DMS53 treated with DMSO at 0.1 percent for 48 hours (cell line): ENCODE measurements around the gene DTD1.

ENCODE experiments used
- DNase-seq: peaks from one replicate; lab custom pipeline; 2025; ENCODE audit not compliant: unreplicated experiment; lab: John Stamatoyannopoulos, UW

Gene DTD1

GRCh38 chr20:18702736-18703135, 114.9 kb downstream of the DTD1 start:
- DNase-seq = no peak

DNA sequence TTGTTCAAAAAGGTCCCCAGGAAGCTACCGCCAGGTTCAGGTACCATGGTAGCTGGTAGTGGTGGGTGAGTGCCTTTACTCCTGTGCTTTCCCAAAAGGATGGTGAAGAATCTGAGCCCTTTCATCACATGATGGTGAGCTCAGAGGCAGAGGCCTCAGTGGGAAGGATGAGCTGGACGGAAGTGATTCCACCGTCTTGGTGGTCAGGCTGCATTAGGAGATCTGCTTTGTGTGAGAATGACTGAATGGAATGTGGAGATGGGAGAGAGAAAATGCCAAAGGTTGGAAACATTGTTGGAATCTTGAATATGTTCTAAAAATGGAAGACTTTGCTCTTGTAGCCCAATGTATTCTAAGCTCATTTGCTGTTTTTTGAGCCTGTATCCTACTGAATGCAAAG, 117.6 kb downstream of the DTD1 start:
- no peak for DNase-seq

- DNase-seq = no peak
These were observed 118.1 kb downstream of the DTD1 start for GRCh38 chr20:18705910-18706309.

- no peak for DNase-seq
These were observed 124.3 kb downstream of the DTD1 start for GRCh38 chr20:18712131-18712530.

- DNase-seq = no peak
These were observed 125.0 kb downstream of the DTD1 start for GRCh38 chr20:18712882-18713281.

- DNase-seq = no peak
These were observed 127.7 kb downstream of the DTD1 start for GRCh38 chr20:18715564-18715963.

DNA sequence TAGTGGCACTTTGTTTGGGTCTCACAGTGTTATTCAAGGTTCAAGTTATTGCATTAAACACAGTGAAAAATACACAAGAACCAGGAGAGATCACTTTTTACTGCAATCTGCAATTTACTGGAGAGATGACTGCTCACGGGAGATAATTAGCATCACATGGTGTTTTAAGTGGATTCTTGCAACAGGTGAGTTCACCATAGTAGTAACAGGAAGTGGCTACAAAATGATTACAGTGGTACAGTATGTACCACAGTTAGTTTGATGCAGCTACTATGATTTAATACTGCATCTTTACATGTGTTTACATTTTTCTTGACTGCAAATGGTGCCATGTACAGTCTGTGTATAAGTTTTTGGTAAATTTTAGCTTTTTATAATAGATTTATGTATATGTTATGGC, 129.2 kb downstream of the DTD1 start:
- DNase-seq = no peak

- DNase-seq = no peak
These were observed 130.3 kb downstream of the DTD1 start for GRCh38 chr20:18718129-18718528.

GRCh38 chr20:18719426-18719825, 131.6 kb downstream of the DTD1 start:
- no peak for DNase-seq

DNA sequence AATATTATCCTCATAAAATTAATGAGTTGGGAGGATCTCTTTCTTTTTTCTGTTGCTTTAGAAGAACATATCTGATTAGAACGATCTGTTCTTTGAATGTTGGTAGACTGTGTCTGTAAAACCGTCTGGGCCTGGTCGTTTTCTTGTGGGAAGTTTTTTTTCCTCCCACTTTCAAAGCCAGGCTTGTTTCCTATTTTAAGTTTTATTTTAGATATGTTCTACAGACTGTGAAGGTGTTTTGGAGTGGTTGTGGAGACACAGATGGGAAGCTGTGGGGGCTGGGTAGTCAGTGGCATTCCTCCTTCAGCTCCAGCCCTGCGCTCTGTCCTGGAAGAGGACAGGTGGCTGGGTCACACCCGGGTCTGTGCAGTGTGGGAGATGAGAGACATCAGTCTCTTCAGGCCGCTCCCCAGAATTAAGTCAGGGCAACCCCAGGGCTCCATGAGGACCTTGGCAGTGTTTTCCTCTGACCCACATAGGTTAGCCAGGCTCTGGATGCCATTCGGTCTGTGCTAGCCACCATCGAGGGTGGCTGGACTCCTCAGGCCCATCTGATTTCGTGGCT, 133.8 kb downstream of the DTD1 start:
- DNase-seq = no peak

- no peak for DNase-seq
These were observed 134.5 kb downstream of the DTD1 start for GRCh38 chr20:18722371-18722770.

DNA sequence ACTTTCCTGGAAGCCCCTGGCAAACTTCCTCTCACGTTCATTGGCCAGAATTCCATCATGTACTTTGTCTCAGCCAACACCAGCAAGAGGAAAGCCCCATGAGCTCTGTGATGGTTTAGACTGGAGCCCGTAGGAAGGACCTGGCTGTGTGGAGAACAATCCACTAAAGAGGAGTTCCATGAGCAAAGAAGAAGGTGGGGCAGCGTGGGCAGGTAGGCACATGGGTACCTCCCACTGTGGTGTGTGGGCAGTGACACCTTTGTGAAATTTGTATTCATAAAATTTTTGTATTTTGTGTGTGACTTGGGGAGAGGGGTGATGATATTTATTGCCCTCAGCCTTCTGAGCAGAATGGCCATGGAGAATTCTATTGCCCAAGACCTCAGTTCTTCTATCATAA, 136.2 kb downstream of the DTD1 start:
- DNase-seq = no peak

GRCh38 chr20:18724788-18725464, 137.1 kb downstream of the DTD1 start:
- no peak for DNase-seq

GRCh38 chr20:18727032-18727508, 139.2 kb downstream of the DTD1 start:
- DNase-seq = no peak

DNA sequence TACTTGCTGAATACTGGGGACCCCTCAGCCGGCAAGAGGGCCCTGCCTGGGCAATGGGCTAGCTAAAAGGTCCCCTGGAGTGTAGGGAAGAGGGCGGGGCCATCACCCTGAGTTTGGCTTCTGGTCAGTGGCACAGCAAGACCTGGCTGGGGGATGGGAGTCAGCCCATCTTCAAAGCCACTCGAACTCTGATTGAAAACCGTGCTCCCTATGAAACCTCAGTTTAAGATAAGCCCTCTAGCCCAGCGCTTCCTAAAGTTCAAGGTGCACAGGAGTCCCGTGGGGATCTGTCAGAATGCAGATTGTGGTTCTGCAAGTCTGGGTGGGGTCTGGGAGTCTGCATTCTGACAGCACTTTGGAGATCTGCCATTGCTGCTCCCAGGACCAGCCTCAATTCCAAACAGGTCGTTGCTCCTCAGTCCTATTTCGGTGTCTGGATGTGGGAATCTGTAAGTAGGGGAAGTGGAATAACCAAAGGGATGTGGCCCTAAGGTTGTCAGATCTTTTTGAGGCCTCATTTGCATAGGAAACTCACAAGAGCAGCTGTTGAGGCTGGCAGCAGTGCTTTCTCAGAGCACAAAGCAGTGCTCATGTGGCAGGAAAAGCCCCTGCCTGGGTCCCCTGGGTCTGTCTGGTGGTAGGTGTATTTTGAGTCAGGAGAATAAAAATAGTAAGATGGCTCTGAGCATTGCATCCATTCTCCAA, 140.5 kb downstream of the DTD1 start:
- no peak for DNase-seq

DNA sequence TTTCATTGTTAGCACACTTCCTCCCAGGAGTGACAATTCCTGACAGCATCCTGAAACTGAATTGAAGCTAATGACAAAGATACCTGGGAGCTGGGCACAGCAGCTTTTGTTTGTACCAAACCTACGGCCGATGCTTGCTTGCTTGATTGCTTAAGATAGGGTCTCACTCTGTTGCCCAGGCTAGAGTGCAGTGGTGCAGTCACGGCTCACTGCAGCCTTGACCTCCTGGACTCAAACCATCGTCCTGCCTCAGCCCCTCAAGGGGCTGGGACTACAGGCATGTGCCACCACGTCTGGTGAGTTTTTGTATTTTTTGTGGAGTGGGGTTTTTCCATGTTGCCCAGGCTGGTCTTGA, 141.0 kb downstream of the DTD1 start:
- DNase-seq = no peak

DNA sequence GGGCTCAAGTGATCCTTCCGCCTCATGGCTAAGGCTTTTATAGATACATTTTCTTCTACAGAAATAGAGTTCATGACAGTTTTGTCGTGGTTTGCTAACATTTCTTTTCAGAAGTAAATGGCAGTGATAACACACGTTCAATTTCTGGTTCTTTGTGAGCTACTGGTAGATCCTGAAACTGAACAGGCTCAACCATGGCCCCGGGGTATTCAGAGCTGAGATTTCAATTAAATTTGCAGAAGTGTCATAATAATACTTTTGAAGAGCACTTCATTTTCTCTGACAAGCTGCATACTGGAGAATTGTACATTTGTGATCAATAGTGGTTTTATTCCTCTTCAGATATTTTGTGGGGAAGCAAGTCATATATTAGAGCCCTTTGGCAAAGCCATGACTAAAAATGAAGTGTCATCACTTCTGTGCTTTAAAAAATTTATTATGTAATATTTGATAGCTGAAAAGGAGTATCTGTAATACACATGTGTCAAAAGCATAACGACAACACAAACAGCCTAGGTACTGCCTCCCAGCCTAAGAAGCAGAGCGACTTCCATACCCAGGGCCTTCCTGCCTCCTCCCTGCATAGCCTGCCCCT, 141.5 kb downstream of the DTD1 start:
- no peak for DNase-seq

DNA sequence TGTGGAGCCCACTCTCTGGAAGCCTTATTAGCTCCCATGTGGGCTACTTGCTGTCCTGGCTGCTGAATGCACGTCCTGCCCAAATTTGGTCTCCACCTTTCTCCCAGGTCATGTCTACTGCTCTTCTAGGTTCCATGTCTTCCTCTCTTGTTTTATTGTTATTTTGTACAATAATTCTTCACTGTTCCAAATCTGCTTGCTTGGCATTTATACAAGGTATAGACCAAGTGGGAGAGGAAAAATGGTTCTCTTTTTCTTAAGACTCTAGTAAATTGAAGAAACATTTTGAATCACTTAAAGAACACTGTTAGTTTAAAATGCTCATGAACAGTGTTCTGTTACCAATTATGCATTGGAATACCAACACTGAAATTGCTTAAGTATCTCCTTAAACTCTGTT, 144.1 kb downstream of the DTD1 start:
- no peak for DNase-seq

GRCh38 chr20:18734525-18735189, 146.8 kb downstream of the DTD1 start:
- no peak for DNase-seq

GRCh38 chr20:18737140-18737539, 149.3 kb downstream of the DTD1 start:
- DNase-seq = no peak

- DNase-seq = no peak
These were observed 150.2 kb downstream of the DTD1 start for GRCh38 chr20:18738055-18738454.

DNA sequence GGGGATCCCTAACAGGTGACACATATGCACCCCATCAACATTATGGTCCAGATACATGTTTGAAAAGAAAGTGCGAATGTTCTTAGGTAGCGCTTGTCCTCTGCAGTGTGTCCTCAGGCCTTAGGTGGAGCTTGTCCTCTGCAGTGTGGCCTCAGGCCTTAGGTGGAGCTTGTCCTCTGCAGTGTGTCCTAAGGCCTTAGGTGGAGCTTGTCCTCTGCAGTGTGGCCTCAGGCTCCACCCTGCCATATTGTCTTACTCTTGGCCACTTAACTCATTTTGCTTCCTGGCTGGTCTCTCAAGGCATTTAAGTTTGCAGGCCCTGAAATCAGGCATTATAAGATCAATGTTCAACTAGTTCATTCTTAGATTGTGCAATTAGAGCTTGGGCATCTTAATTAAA, 151.0 kb downstream of the DTD1 start:
- DNase-seq = no peak
